Measurements from ENCODE around the gene RCCD1.

RCCD1 gene

DNA sequence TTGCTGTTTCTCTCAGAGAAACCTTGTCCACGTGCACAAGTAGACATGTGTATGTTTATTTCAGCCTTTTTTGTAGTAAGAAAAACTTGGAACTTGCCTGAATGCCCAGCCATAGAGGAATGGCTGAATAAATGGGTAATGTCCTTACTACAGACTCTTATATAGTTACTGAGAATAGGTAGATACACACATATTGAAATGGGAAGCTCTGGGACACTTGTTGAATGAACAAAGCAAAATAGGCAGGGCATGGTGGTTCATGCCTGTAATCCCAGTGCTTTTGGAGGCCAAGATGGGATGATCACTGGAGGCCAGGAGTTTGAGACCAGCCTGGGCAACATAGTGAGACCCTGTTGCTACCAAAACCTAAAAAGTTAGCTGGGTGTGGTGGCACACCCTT is 17.9 kb upstream of the RCCD1 start:
- Histone ChIP-seq H3K36me3 (ENCODE audit: insufficient read depth, low read length) (peaks cover 15% of the 10 kb centered on the region; the same call in 1 of the 2 replicates), H3K9me3 (ENCODE audit: insufficient read depth, low read depth, low read length) (no peaks in the 10 kb centered on the region), H3F3A (ENCODE audit: low read depth) (no peaks in the 10 kb centered on the region), H2AFZ (ENCODE audit: low read length) (no peak overlapping the region), H3K4me3 (ENCODE audit: low read length, poor library complexity, severe bottlenecking) (peak overlapping the region; percentile 93), H3K4me2 (ENCODE audit: low read depth, low read length, poor library complexity, severe bottlenecking) (peak overlapping the region; percentile 83), H4K20me1 (ENCODE audit: insufficient read depth, low read length, poor library complexity, severe bottlenecking) (peaks cover 18% of the 10 kb centered on the region), H3K4me1 (ENCODE audit: insufficient read depth, low read length, poor library complexity, severe bottlenecking) (peaks cover 28% of the 10 kb centered on the region), H3K79me2 (ENCODE audit: insufficient read depth, low read length) (peaks cover 26% of the 10 kb centered on the region), H3K9me2 (replicated peaks; ENCODE audit: low read depth, low read length) (no peaks in the 10 kb centered on the region), H3K27me3 (ENCODE audit: insufficient read depth, low read length, poor library complexity, severe bottlenecking) (no peaks in the 10 kb centered on the region), H3K9ac (ENCODE audit: low read depth, low read length, poor library complexity, severe bottlenecking) (peak overlapping the region; percentile 96)
- TF ChIP-seq, protein P1, sequence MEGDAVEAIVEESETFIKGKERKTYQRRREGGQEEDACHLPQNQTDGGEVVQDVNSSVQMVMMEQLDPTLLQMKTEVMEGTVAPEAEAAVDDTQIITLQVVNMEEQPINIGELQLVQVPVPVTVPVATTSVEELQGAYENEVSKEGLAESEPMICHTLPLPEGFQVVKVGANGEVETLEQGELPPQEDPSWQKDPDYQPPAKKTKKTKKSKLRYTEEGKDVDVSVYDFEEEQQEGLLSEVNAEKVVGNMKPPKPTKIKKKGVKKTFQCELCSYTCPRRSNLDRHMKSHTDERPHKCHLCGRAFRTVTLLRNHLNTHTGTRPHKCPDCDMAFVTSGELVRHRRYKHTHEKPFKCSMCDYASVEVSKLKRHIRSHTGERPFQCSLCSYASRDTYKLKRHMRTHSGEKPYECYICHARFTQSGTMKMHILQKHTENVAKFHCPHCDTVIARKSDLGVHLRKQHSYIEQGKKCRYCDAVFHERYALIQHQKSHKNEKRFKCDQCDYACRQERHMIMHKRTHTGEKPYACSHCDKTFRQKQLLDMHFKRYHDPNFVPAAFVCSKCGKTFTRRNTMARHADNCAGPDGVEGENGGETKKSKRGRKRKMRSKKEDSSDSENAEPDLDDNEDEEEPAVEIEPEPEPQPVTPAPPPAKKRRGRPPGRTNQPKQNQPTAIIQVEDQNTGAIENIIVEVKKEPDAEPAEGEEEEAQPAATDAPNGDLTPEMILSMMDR (conservative IDR thresholded peaks at IDR 0.05; ENCODE audit: low read length): no peak

DNA sequence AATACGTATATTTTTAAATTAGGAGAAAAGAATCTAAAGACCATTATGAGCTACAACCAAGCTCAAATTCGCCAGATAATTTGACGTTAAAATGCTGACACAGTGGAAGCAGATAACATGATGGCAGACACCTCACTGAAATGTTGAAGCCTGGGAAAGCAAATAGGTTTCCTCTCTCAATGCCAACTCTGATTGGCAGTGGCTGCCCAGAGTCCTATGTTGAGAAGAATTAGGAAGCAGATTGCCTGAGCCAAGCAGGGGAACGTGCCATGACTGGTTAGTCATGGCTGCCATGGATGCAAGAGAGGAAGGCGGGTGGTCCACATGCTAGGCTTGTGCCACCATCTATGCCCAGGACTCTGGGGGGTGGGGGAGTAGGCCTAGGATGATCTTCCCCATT is 16.4 kb upstream of the RCCD1 start:
- H2AFZ ChIP-seq (ENCODE audit: low read length): no peak overlapping the region
- no peaks in the 10 kb centered on the region for H3K9me2 ChIP-seq (replicated peaks; ENCODE audit: low read depth, low read length)
- H3K9ac ChIP-seq (ENCODE audit: low read depth, low read length, poor library complexity, severe bottlenecking): no peak overlapping the region
- no peaks in the 10 kb centered on the region for H3F3A ChIP-seq (ENCODE audit: low read depth)
- no peak overlapping the region for H3K4me3 ChIP-seq (ENCODE audit: low read length, poor library complexity, severe bottlenecking)
- peaks cover 25% of the 10 kb centered on the region for H3K4me1 ChIP-seq (ENCODE audit: insufficient read depth, low read length, poor library complexity, severe bottlenecking)
- TF ChIP-seq, protein P1 (conservative IDR thresholded peaks at IDR 0.05; ENCODE audit: low read length): no peak
- no peak for TF ChIP-seq EZH2phosphoT487 (IDR thresholded peaks at IDR 0.05; ENCODE audit: borderline replicate concordance)
- H3K79me2 ChIP-seq (ENCODE audit: insufficient read depth, low read length): peaks cover 26% of the 10 kb centered on the region
- no peaks in the 10 kb centered on the region for H3K9me3 ChIP-seq (ENCODE audit: insufficient read depth, low read depth, low read length)
- H3K36me3 ChIP-seq (ENCODE audit: insufficient read depth, low read length): peaks cover 29% of the 10 kb centered on the region; the same call in 1 of the 2 replicates
- no peak overlapping the region for H3K4me2 ChIP-seq (ENCODE audit: low read depth, low read length, poor library complexity, severe bottlenecking)
- peaks cover 18% of the 10 kb centered on the region for H4K20me1 ChIP-seq (ENCODE audit: insufficient read depth, low read length, poor library complexity, severe bottlenecking)
- H3K27me3 ChIP-seq (ENCODE audit: insufficient read depth, low read length, poor library complexity, severe bottlenecking): no peaks in the 10 kb centered on the region

DNA sequence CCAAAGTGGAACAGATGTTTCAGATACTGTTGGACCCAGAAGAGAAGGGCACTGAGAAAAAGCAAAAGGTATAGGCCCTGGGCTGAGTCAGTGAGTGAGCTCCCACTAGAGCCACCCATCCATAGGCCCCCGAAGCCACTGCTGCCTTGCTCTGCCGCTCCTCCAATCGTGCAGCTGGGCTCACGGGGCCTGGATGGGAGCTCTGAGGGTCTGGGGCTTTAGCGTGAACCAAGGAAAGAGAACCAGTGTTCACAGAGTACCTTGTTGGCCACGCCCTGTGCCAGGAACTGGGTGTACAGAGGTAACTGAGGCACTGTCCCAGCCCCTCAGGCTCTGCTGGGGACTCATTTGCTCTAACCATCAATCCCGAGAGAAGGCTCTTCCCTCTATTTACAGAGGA is 14.9 kb upstream of the RCCD1 start:
- no peaks in the 10 kb centered on the region for H3K9me2 ChIP-seq (replicated peaks; ENCODE audit: low read depth, low read length)
- H3K4me3 ChIP-seq (ENCODE audit: low read length, poor library complexity, severe bottlenecking): no peak overlapping the region
- peaks cover 26% of the 10 kb centered on the region for H3K79me2 ChIP-seq (ENCODE audit: insufficient read depth, low read length)
- TF ChIP-seq EZH2phosphoT487 (IDR thresholded peaks at IDR 0.05; ENCODE audit: borderline replicate concordance): no peak
- TF ChIP-seq, protein P1 (conservative IDR thresholded peaks at IDR 0.05; ENCODE audit: low read length): no peak
- H3K4me2 ChIP-seq (ENCODE audit: low read depth, low read length, poor library complexity, severe bottlenecking): no peak overlapping the region
- no peaks in the 10 kb centered on the region for H3F3A ChIP-seq (ENCODE audit: low read depth)
- H3K4me1 ChIP-seq (ENCODE audit: insufficient read depth, low read length, poor library complexity, severe bottlenecking): peaks cover 16% of the 10 kb centered on the region
- peaks cover 35% of the 10 kb centered on the region; the same call in 1 of the 2 replicates for H3K36me3 ChIP-seq (ENCODE audit: insufficient read depth, low read length)
- no peaks in the 10 kb centered on the region for H3K9me3 ChIP-seq (ENCODE audit: insufficient read depth, low read depth, low read length)
- peaks cover 18% of the 10 kb centered on the region for H4K20me1 ChIP-seq (ENCODE audit: insufficient read depth, low read length, poor library complexity, severe bottlenecking)
- no peak overlapping the region for H3K9ac ChIP-seq (ENCODE audit: low read depth, low read length, poor library complexity, severe bottlenecking)
- no peaks in the 10 kb centered on the region for H3K27me3 ChIP-seq (ENCODE audit: insufficient read depth, low read length, poor library complexity, severe bottlenecking)
- no peak overlapping the region for H2AFZ ChIP-seq (ENCODE audit: low read length)

Data from Loucy (cell line).